Smooth muscle cell of the brain vasculature (primary cell): ENCODE results near the gene PVALEF.
"Not testable (repeated sequence)": the region's sequence is repeated elsewhere in the genome, so short reads cannot be mapped to it uniquely, and the experiment has no call there.

Source experiments
- DNase-seq: peaks from one replicate; pipeline ENCODE4 v3.0.0-alpha.2; 2012; ENCODE audit warnings: low read depth, low spot score

Gene PVALEF

DNA sequence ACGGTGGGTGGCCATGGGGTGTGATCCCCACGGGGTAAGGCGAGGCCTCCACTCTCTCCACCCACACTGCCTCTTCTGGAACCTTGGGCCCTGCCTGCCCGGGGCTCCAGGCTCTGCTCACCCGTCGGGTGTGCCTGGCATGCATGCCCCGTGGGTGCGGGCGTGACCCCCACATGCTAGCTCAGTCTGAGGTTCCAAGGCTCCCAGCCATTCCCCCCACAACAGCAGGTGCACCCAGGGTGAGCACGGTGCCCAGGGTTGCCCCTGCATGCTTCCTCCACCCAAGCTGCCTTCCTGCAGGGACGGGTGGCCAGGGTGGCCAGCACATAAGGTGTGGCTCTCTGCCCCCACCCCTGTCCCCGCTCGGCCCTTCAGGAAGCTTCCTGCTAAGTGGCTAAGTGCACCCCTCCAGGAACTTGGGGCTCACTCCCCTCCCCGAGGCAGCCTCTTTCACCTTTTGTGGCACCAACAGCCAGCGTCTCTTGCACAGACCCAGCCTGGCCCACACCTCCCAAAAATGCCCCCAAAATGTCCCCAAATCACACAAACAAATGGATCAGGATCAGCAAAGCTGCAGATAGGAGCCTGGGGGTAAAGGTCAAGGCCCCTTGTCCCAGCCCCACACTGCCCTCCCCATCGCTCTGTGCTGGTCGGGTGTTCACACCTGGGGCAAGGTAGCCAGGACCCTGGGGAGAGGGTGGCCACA is 21.4 kb upstream of the PVALEF start:
- no peak for DNase-seq

DNA sequence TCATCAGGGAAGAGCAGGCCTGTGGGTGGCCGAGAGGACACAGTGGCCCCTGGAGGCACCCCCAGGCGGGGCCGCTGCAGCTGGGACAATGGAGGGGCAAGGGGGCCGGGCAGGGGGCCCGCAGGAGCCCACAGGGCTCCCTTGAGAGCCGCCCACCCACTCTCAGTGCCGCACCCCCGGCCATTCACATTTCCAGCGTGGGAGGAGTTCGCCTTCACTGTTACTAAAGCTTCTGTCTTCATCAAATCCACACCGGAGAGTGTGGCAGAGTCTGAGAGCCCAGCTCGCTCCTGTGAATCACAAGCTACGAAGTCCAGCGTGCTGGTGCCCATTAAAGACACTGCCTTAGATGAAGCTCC is 20.9 kb upstream of the PVALEF start:
- no peak for DNase-seq

- DNase-seq = not testable (repeated sequence)
Measured at GRCh38 chr17:81146208-81146607, 19.1 kb upstream of the PVALEF start.

- DNase-seq = no peak
Measured at GRCh38 chr17:81147701-81148100, 17.6 kb upstream of the PVALEF start.

GRCh38 chr17:81148571-81148970 is 16.7 kb upstream of the PVALEF start:
- DNase-seq = no peak

- no peak for DNase-seq
Measured at GRCh38 chr17:81148986-81149533, 16.2 kb upstream of the PVALEF start.

- no peak for DNase-seq
Measured at GRCh38 chr17:81150377-81151077, 14.8 kb upstream of the PVALEF start.

DNA sequence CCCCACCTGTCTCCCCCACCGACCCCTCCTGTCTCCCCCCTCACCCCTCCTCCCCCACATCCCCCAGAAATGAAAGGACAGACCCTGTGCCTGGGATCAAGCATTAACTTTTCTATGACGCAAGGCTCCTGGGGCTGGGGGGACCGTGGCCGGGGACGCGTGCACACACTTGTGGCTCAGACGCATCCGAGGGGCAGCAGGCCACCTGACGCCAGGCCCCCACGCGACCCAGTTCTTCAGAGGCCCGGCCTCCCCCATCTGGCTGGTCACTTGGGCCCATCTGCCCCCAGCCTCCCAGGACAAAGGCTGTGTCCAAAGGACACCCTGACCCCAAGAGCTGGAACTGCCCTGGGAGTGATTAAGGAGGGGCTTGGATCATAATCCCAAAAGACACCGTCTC is 14.0 kb upstream of the PVALEF start:
- DNase-seq = no peak

GRCh38 chr17:81152288-81152828 is 12.9 kb upstream of the PVALEF start:
- no peak for DNase-seq

DNA sequence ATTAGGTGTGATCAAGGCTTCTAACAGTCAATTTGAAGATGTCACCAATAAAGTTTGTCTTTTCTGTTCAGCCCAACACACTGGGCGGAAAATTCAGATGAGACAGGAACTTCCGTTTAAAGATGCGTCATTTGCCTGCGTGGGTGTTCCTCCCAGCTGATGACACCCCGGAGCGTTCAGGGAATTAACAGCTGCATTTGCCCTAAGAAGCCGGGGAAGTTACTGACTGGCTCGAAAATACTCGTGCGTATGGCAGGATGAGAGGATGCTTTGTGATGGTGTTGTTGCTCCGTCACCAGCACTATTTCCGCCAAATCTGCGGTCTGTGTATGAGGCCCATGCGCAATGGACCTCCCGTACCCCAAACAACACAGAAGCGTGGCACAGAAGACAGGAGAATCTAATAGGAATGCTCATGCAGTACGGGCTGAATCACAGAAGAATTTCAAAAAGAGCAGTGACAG is 11.9 kb upstream of the PVALEF start:
- DNase-seq = no peak

- DNase-seq = not testable (repeated sequence)
Measured at GRCh38 chr17:81154016-81154415, 11.3 kb upstream of the PVALEF start.

DNA sequence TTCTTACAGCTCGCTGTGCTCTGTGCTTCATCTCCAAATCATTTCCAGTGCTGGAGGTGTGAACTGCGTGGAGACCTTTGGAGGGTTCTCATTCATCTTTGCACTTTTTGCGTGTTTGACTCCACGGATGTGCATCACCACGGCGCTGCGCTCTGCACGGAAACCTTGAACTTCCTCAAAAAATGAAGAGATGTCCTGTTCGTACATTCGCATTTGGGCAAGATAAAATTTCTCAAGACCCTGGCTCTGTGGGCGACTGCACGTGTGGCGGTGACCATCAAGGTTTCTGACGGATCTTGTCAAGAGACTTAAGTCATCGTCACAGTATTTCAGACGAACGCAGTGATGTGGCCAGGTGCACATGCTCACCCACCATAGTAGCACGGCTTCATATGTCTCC is 10.3 kb upstream of the PVALEF start:
- no peak for DNase-seq

DNA sequence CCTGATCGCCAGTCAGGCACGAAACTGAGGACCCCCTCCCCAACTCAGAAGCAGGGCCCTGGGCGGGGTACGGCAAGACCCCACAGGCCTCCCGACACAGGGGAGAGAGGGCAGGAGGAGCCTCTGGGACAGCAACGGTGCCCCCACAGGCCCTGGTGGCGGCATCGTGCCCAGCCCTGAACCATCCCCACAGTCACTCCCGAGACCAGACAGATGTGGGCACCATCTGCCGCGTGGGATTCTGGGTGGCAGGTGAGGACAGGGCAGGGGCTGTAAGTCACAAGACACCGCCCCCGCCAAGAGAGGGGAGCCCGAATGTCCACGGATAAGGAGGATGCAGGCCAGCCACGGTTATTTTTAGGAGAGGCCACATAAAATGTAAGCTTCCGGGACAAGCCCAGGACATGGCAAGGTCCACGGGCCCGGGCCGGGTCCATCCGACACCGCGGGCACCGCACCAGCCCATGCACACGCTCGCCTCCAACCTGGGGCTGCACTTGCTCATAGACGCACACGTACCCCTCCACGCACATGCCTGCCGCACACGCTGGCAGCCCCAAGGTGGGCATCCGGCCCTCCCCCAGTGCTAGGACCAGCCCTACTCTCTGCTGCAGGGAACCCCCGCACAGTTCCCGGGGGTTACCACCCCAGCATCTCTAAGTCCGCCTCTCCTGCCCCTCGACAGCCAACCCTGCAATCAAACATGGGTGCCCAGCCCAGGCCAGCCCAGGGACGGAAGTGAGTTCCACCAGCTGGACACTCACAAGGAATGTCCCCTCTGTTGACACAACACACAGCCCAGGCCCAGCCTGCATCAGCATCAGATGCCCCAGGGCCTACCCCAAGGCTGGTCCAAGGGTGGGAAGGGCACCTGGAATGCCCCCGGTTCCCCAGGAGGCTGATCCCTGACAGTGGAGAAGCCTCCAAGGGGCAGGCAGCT is 8.2 kb upstream of the PVALEF start:
- no peak for DNase-seq

- DNase-seq = no peak
Measured at GRCh38 chr17:81157848-81158687, 7.2 kb upstream of the PVALEF start.

- no peak for DNase-seq
Measured at GRCh38 chr17:81158688-81159590, 6.4 kb upstream of the PVALEF start.

DNA sequence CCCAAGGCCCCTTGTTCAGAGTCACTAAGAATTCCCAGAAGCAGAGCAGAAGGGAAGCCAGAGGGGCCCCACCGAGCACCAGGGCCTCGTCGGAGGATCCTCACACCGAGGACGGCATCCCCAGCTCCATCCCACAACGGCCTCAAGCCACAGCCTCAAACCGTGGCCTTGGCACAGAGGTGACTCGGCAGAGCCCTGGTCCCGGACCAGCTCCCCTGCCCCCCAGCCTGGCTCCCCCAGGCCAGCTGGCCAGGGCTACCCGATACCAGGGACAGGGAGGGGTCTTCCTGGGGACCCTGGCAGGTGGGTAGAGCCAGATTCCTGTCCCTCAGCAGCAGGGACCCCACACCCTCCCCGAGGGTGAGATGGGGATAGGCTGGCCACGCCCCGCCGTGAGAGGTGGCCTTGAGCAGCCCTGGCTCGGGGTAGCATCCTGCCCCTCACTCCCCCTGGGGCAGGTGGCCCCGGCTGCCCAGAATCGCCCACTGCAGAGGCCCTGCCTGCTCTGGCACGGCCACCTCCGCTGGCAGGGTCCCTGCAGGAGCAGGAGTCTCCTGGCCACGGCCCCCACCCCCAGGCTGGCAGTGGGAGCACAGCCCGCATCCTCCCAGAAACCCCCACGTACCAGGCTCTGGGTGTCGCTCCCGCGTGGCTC is 5.6 kb upstream of the PVALEF start:
- no peak for DNase-seq

DNA sequence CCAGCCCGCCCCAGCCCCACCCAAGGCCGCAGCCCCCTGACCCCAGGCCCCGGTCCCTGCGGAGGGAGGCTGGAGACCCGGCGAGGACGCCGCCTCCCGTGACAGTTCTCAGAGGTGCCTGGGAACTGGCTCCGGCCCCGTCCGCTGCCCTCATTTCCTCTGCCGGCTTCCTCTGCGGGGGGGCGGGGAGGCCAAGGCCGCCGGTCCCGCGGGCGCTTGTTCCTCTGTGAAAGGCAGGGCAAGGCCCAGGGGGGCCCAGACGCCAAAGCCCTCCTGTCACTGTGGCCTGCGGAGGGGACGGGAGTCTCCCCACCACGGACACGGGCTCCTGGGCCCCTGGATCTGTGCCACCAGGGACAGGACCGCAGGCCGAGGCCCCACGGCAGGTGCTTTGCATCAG is 5.0 kb upstream of the PVALEF start:
- no peak for DNase-seq

DNA sequence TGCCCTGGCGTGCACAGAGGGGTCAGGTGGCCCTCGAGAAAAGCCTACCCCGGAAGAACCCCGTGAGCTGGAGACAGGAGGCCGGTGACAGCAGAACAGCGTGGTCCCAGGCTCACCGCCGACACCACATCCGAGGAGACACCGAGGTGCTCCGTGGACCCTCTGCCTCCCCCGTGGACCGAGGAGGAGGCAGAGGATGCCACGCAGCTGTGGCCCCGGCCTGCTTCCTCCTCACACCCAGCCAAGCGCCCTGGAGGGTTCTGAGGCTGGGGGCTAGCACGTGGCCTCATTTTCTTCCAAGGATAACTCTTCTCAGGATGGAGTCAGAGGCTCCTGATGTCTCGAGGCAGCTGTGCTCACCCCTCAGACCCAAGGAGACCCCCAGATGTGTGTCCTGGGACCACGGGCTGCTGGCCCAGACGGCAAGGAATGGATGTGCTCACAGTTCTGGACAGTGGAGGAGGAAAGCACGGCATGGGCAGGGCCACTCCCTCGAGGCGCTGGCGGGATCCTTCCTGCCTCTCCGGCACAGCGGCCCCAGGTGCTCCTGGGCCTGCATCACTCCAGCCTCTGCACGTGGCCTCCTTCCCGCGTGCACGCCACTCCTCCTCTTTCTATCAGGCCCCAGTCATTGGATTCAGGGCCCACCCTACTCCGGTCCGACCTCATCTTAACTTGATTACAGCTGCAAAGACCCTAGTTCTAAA is 4.4 kb upstream of the PVALEF start:
- DNase-seq = no peak

DNA sequence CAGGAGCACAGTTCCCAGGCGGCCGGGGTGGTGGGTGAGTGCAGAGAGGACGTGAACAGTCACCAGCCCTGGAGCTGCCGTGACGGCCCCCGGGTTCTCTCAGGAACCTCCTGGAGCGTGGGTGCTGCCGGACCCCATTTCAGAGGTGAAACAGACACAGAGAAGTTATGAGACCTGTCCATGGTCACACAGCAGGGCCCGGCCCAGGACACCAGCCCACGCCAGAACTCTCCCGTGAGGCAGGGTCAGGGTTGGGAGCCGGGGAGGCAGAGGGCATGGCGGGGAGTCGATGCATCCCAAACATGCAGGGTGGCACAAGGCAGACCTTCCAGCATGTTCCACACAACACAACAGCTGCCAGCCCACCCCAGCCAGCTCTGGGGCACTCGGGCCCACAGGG is 3.8 kb upstream of the PVALEF start:
- no peak for DNase-seq
